NB4 (cell line): Measurements from ENCODE around the gene PCNT.

Experiments
- CTCF ChIP-seq: IDR thresholded peaks from one replicate; pipeline ENCODE4 v1.5.1; 2012; ENCODE audit warnings: low read depth, low read length
- MYC ChIP-seq: IDR thresholded peaks from 2 replicates; pipeline ENCODE4 v1.6.1; 2011; ENCODE audit warnings: low read depth, low read length
- POLR2A ChIP-seq: IDR thresholded peaks from 2 replicates; pipeline ENCODE4 v1.6.1; 2011; ENCODE audit warnings: mild to moderate bottlenecking; ENCODE audit not compliant: insufficient read length; ENCODE audit errors: extremely low read depth

DNA sequence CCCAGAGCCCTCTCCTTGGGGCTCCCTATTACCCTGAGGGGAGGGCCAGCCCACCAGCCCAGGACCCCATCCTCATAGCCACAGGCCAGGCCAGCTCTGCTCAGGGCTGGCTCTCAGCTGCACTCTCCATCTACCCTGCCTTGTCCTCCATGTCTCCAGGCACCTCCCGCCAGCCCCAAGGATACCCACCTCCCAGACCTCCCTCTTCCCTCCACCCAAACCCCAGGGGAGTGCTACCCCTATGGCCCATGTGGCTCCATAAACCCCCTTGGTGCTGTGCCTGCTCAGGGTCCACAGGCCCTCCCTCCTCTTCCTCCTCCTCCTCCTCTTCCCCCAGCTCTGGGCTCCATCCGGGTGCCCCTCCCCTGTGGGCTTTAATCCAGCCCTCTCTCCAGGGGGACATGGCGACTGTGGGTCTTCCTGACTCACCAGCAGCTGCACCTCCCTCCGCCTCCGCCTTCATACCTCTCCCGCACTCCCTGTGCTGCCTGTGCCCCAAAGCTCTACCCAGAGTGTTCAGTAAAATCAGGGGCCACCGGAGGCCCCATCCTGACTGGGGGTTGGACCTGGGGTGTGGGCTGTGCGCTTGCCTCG, 28.7 kb upstream of the PCNT start:
- TF ChIP-seq CTCF (no peak), POLR2A (no peak), MYC (peak; percentile 19; the same call in 1 of the 2 replicates)
